Neural cell (in vitro differentiated cells): ENCODE results near the gene FAM136A. TPM values are rescaled to one million over a fixed set of nuclear protein-coding genes. Genes with fewer than 3 reads are reported as not detected.

Experiments used
- H2AFZ ChIP-seq: fragments of 200-600, 300-800 bp; sonication (generic), shearing (Covaris generic); 2 replicates; pipeline ENCODE4 v1.6.0; 2014; ENCODE audit warnings: low read depth, mild to moderate bottlenecking, antibody characterized with exemption, low read length, moderate library complexity
- H3F3A ChIP-seq: fragments of 200-600 bp; shearing (Covaris generic); 2 replicates; pipeline ENCODE4 v1.6.1; 2016; ENCODE audit warnings: mild to moderate bottlenecking, moderate library complexity, mixed read lengths, antibody characterized with exemption, low read length; ENCODE audit not compliant: insufficient read depth, poor library complexity, severe bottlenecking
- H3K27ac ChIP-seq: fragments of 200-600, 300-800 bp; sonication (generic), shearing (Covaris generic); 2 replicates; pipeline ENCODE4 v1.5.1; 2014; ENCODE audit warnings: mild to moderate bottlenecking, low read length, moderate library complexity
- H3K27me3 ChIP-seq: fragments of 300-800, 200-600 bp; sonication (generic), shearing (Covaris generic); 2 replicates; pipeline ENCODE4 v1.6.0; 2014; ENCODE audit warnings: mild to moderate bottlenecking, low read depth, low read length, moderate library complexity; ENCODE audit not compliant: insufficient read depth
- H3K36me3 ChIP-seq: fragments of 300-800, 200-600 bp; sonication (generic), shearing (Covaris generic); 2 replicates; pipeline ENCODE4 v1.5.1; 2014; ENCODE audit warnings: mild to moderate bottlenecking, antibody characterized with exemption, low read length, moderate library complexity; ENCODE audit not compliant: insufficient read depth
- H3K4me2 ChIP-seq: fragments of 300-800, 200-600 bp; sonication (generic), shearing (Covaris generic); 2 replicates; pipeline ENCODE4 v1.6.0; 2014; ENCODE audit warnings: mild to moderate bottlenecking, low read length
- H3K4me3 ChIP-seq: fragments of 300-800, 200-600 bp; sonication (generic), shearing (Covaris generic); 2 replicates; pipeline ENCODE4 v1.5.1; 2014; ENCODE audit warnings: mild to moderate bottlenecking, low read length, moderate library complexity
- H3K79me2 ChIP-seq: fragments of 200-600 bp; shearing (Covaris generic); replicated peaks from 2 replicates; pipeline ENCODE4 v1.6.0; 2014; ENCODE audit warnings: mild to moderate bottlenecking, low read length, moderate library complexity; ENCODE audit not compliant: insufficient read depth
- H3K9ac ChIP-seq: fragments of 300-800, 200-600 bp; sonication (generic), shearing (Covaris generic); 2 replicates; pipeline ENCODE4 v1.6.1; 2016; ENCODE audit warnings: mild to moderate bottlenecking, low read length, mixed read lengths
- H3K9me2 ChIP-seq: fragments of 200-600 bp; shearing (Covaris generic); 2 replicates; pipeline ENCODE4 v1.6.1; 2016; ENCODE audit warnings: mild to moderate bottlenecking, low read length, mixed read lengths; ENCODE audit not compliant: insufficient read depth
- H3K9me3 ChIP-seq: fragments of 200-600, 300-800 bp; sonication (generic), shearing (Covaris generic); 2 replicates; pipeline ENCODE4 v1.6.1; 2016; ENCODE audit warnings: mild to moderate bottlenecking, mixed run types, low read length, moderate library complexity, mixed read lengths
- H4K20me1 ChIP-seq: fragments of 200-600 bp; shearing (Covaris generic); 2 replicates; pipeline ENCODE4 v1.6.1; 2016; ENCODE audit warnings: mild to moderate bottlenecking, mixed run types; ENCODE audit not compliant: insufficient read depth
- CTCF ChIP-seq: fragments of 450-650 bp; IDR thresholded peaks from 2 replicates; pipeline ENCODE4 v1.5.1; 2014; ENCODE audit warnings: antibody characterized with exemption, mild to moderate bottlenecking, moderate library complexity; ENCODE audit not compliant: poor library complexity, severe bottlenecking
- EP300 ChIP-seq: fragments of 450-650 bp; conservative IDR thresholded peaks from 2 replicates; pipeline ENCODE4 v1.6.1; 2014; ENCODE audit warnings: antibody characterized with exemption, mild to moderate bottlenecking, moderate library complexity; ENCODE audit not compliant: poor library complexity, severe bottlenecking
- EZH2 ChIP-seq: fragments of 200-600, 300-800 bp; shearing (Covaris generic), sonication (generic); IDR thresholded peaks from 2 replicates; pipeline ENCODE4 v1.6.1; 2014; ENCODE audit warnings: antibody characterized with exemption, low read length, borderline replicate concordance, mild to moderate bottlenecking; ENCODE audit not compliant: insufficient read depth, poor library complexity, severe bottlenecking
- MXI1 ChIP-seq: fragments of 450-650 bp; conservative IDR thresholded peaks from 2 replicates; pipeline ENCODE4 v1.6.1; 2014; ENCODE audit warnings: antibody characterized with exemption, mild to moderate bottlenecking; ENCODE audit not compliant: poor library complexity, severe bottlenecking
- POLR2AphosphoS5 ChIP-seq: IDR thresholded peaks from 2 replicates; pipeline ENCODE4 v1.6.1; 2012
- RAD21 ChIP-seq: fragments of 450-650 bp; conservative IDR thresholded peaks from 2 replicates; pipeline ENCODE4 v1.6.1; 2014; ENCODE audit warnings: antibody characterized with exemption, mild to moderate bottlenecking, moderate library complexity
- REST ChIP-seq: IDR thresholded peaks from 2 replicates; pipeline ENCODE4 v1.6.1; 2012; ENCODE audit warnings: borderline replicate concordance
- SMC3 ChIP-seq: fragments of 450-650 bp; conservative IDR thresholded peaks from 2 replicates; pipeline ENCODE4 v1.6.1; 2014; ENCODE audit warnings: antibody characterized with exemption, mild to moderate bottlenecking, moderate library complexity; ENCODE audit not compliant: poor library complexity
- TAF1 ChIP-seq: IDR thresholded peaks from 2 replicates; pipeline ENCODE4 v1.6.1; 2012; ENCODE audit warnings: low read depth
- polyA plus RNA-seq: library from polyadenylated mRNA; depleted of rRNA; stranded (reverse); fragments of >200 nt; gene quantifications from 2 replicates; pipeline ENCODE4 v1.2.3, GENCODE V29; 2014

Gene FAM136A
- polyA plus RNA-seq, 1 donor from 2014 or later: 56.1 TPM

GRCh38 chr2:70250434-70250833 lies 51.4 kb downstream of the FAM136A start:
- Histone ChIP-seq H2AFZ (no peak overlapping the region), H3K9ac (no peak overlapping the region), H3K9me3 (no peaks in the 10 kb centered on the region), H3K4me3 (no peak overlapping the region), H4K20me1 (no peaks in the 10 kb centered on the region), H3F3A (no peaks in the 10 kb centered on the region), H3K27me3 (no peaks in the 10 kb centered on the region), H3K4me2 (no peak overlapping the region), H3K36me3 (no peaks in the 10 kb centered on the region), H3K79me2 (peaks cover 26% of the 10 kb centered on the region), H3K9me2 (no peaks in the 10 kb centered on the region), H3K27ac (no peak overlapping the region)
- TF ChIP-seq TAF1 (no peak), CTCF (no peak), MXI1 (no peak), POLR2AphosphoS5 (no peak), EZH2 (no peak), EP300 (no peak), SMC3 (no peak), REST (no peak), RAD21 (no peak)

GRCh38 chr2:70248181-70248847 lies 53.6 kb downstream of the FAM136A start, which contains the start of gene TIA1:
Gene TIA1 (minus strand): TSS chr2:70248628. CDS start chr2:70248430, 198 bp downstream.
- Histone ChIP-seq H3K9me3 (no peaks in the 10 kb centered on the region), H3K4me3 (peak within 1 kb of the TSS; percentile 80), H2AFZ (peak within 1 kb of the TSS; percentile 66), H3K36me3 (no peaks in the 10 kb centered on the region), H3K27me3 (no peaks in the 10 kb centered on the region), H3K9me2 (no peaks in the 10 kb centered on the region), H3K27ac (peak within 1 kb of the TSS; percentile 99), H4K20me1 (peaks cover 12% of the 10 kb centered on the region), H3K79me2 (peaks cover 47% of the 10 kb centered on the region), H3K9ac (peak within 1 kb of the TSS; percentile 99), H3F3A (no peaks in the 10 kb centered on the region), H3K4me2 (peak within 1 kb of the TSS; percentile 37)
- TF ChIP-seq EZH2 (no peak), REST (peak; percentile 92), RAD21 (no peak), POLR2AphosphoS5 (peak; percentile 93), TAF1 (peak; percentile 97), SMC3 (no peak), EP300 (no peak), MXI1 (peak; percentile 11)
